Neural cell (in vitro differentiated cells): ENCODE measurements around the gene DPYD. TPM values are rescaled to one million over a fixed set of nuclear protein-coding genes. Genes with fewer than 3 reads are reported as not detected.

Source experiments
- H2AFZ ChIP-seq: fragments of 200-600, 300-800 bp; sonication (generic), shearing (Covaris generic); 2 replicates; pipeline ENCODE4 v1.6.0; 2014; ENCODE audit warnings: low read depth, mild to moderate bottlenecking, antibody characterized with exemption, low read length, moderate library complexity
- H3F3A ChIP-seq: fragments of 200-600 bp; shearing (Covaris generic); 2 replicates; pipeline ENCODE4 v1.6.1; 2016; ENCODE audit warnings: mild to moderate bottlenecking, moderate library complexity, mixed read lengths, antibody characterized with exemption, low read length; ENCODE audit not compliant: insufficient read depth, poor library complexity, severe bottlenecking
- H3K27ac ChIP-seq: fragments of 200-600, 300-800 bp; sonication (generic), shearing (Covaris generic); 2 replicates; pipeline ENCODE4 v1.5.1; 2014; ENCODE audit warnings: mild to moderate bottlenecking, low read length, moderate library complexity
- H3K27me3 ChIP-seq: fragments of 300-800, 200-600 bp; sonication (generic), shearing (Covaris generic); 2 replicates; pipeline ENCODE4 v1.6.0; 2014; ENCODE audit warnings: mild to moderate bottlenecking, low read depth, low read length, moderate library complexity; ENCODE audit not compliant: insufficient read depth
- H3K36me3 ChIP-seq: fragments of 300-800, 200-600 bp; sonication (generic), shearing (Covaris generic); 2 replicates; pipeline ENCODE4 v1.5.1; 2014; ENCODE audit warnings: mild to moderate bottlenecking, antibody characterized with exemption, low read length, moderate library complexity; ENCODE audit not compliant: insufficient read depth
- H3K4me2 ChIP-seq: fragments of 300-800, 200-600 bp; sonication (generic), shearing (Covaris generic); 2 replicates; pipeline ENCODE4 v1.6.0; 2014; ENCODE audit warnings: mild to moderate bottlenecking, low read length
- H3K4me3 ChIP-seq: fragments of 300-800, 200-600 bp; sonication (generic), shearing (Covaris generic); 2 replicates; pipeline ENCODE4 v1.5.1; 2014; ENCODE audit warnings: mild to moderate bottlenecking, low read length, moderate library complexity
- H3K79me2 ChIP-seq: fragments of 200-600 bp; shearing (Covaris generic); replicated peaks from 2 replicates; pipeline ENCODE4 v1.6.0; 2014; ENCODE audit warnings: mild to moderate bottlenecking, low read length, moderate library complexity; ENCODE audit not compliant: insufficient read depth
- H3K9ac ChIP-seq: fragments of 300-800, 200-600 bp; sonication (generic), shearing (Covaris generic); 2 replicates; pipeline ENCODE4 v1.6.1; 2016; ENCODE audit warnings: mild to moderate bottlenecking, low read length, mixed read lengths
- H3K9me2 ChIP-seq: fragments of 200-600 bp; shearing (Covaris generic); 2 replicates; pipeline ENCODE4 v1.6.1; 2016; ENCODE audit warnings: mild to moderate bottlenecking, low read length, mixed read lengths; ENCODE audit not compliant: insufficient read depth
- H3K9me3 ChIP-seq: fragments of 200-600, 300-800 bp; sonication (generic), shearing (Covaris generic); 2 replicates; pipeline ENCODE4 v1.6.1; 2016; ENCODE audit warnings: mild to moderate bottlenecking, mixed run types, low read length, moderate library complexity, mixed read lengths
- H4K20me1 ChIP-seq: fragments of 200-600 bp; shearing (Covaris generic); 2 replicates; pipeline ENCODE4 v1.6.1; 2016; ENCODE audit warnings: mild to moderate bottlenecking, mixed run types; ENCODE audit not compliant: insufficient read depth
- EP300 ChIP-seq: fragments of 450-650 bp; conservative IDR thresholded peaks from 2 replicates; pipeline ENCODE4 v1.6.1; 2014; ENCODE audit warnings: antibody characterized with exemption, mild to moderate bottlenecking, moderate library complexity; ENCODE audit not compliant: poor library complexity, severe bottlenecking
- EZH2 ChIP-seq: fragments of 200-600, 300-800 bp; shearing (Covaris generic), sonication (generic); IDR thresholded peaks from 2 replicates; pipeline ENCODE4 v1.6.1; 2014; ENCODE audit warnings: antibody characterized with exemption, low read length, borderline replicate concordance, mild to moderate bottlenecking; ENCODE audit not compliant: insufficient read depth, poor library complexity, severe bottlenecking
- MXI1 ChIP-seq: fragments of 450-650 bp; conservative IDR thresholded peaks from 2 replicates; pipeline ENCODE4 v1.6.1; 2014; ENCODE audit warnings: antibody characterized with exemption, mild to moderate bottlenecking; ENCODE audit not compliant: poor library complexity, severe bottlenecking
- POLR2AphosphoS5 ChIP-seq: IDR thresholded peaks from 2 replicates; pipeline ENCODE4 v1.6.1; 2012
- RAD21 ChIP-seq: fragments of 450-650 bp; conservative IDR thresholded peaks from 2 replicates; pipeline ENCODE4 v1.6.1; 2014; ENCODE audit warnings: antibody characterized with exemption, mild to moderate bottlenecking, moderate library complexity
- SMC3 ChIP-seq: fragments of 450-650 bp; conservative IDR thresholded peaks from 2 replicates; pipeline ENCODE4 v1.6.1; 2014; ENCODE audit warnings: antibody characterized with exemption, mild to moderate bottlenecking, moderate library complexity; ENCODE audit not compliant: poor library complexity
- TAF1 ChIP-seq: IDR thresholded peaks from 2 replicates; pipeline ENCODE4 v1.6.1; 2012; ENCODE audit warnings: low read depth
- polyA plus RNA-seq: library from polyadenylated mRNA; depleted of rRNA; stranded (reverse); fragments of >200 nt; gene quantifications from 2 replicates; pipeline ENCODE4 v1.2.3, GENCODE V29; 2014
- TF ChIP-seq, protein P1 (sequence below): fragments of 450-650 bp; IDR thresholded peaks from 2 replicates; pipeline ENCODE4 v1.5.1; 2014; ENCODE audit warnings: antibody characterized with exemption, mild to moderate bottlenecking, moderate library complexity; ENCODE audit not compliant: poor library complexity, severe bottlenecking
- TF ChIP-seq, protein P2 (sequence below): IDR thresholded peaks from 2 replicates; pipeline ENCODE4 v1.6.1; 2012; ENCODE audit warnings: borderline replicate concordance

DPYD gene
- polyA plus RNA-seq, 1 donor from 2014 or later = 6.7 TPM

DNA sequence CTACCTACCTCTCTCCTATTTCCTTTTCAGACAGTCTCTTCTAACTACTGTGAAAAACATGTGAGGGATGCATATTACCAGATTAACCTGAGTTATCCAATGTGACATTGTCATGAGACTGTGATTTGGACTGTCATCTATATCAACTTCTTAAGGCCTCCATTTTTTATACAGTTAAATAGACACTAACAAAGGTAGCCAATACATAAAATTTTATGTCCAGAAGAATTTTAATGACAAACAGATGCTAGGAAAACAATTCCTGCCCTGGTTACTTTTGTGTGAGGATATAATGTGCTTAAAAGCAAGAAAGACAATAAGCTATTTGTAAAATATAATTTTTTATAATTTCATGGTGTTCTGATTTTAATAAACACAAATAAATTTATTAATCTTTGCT, 136.2 kb downstream of the DPYD start:
- Histone ChIP-seq H3K4me2 (no peak overlapping the region), H3F3A (no peaks in the 10 kb centered on the region), H2AFZ (no peak overlapping the region), H4K20me1 (no peaks in the 10 kb centered on the region), H3K27ac (no peak overlapping the region), H3K9me3 (no peaks in the 10 kb centered on the region), H3K79me2 (no peaks in the 10 kb centered on the region), H3K4me3 (no peak overlapping the region), H3K9ac (no peak overlapping the region), H3K9me2 (no peaks in the 10 kb centered on the region), H3K27me3 (no peaks in the 10 kb centered on the region), H3K36me3 (no peaks in the 10 kb centered on the region)
- no peak for TF ChIP-seq POLR2AphosphoS5
- TF ChIP-seq RAD21 = no peak
- TF ChIP-seq MXI1 = no peak
- TF ChIP-seq SMC3 = no peak
- TF ChIP-seq EZH2 = no peak

DNA sequence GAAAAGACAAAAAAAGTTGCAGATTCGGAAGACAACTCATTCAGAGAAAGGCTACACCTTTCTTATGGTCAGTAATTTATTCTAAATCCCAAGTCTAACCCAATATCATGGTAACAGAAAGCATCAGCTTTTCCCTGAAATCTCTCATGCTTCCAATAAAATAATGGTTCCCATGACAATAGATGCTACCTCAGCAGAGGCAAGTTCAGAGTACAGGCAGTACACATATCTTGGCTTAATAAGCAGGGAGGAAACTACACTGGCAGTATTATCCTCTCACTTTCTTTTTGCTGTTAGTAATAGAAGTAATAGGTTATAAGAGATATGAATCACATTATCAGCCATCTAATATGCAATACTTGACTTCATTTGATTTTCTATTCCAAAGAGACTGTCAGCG, 137.1 kb downstream of the DPYD start:
- no peak overlapping the region for H3K4me3 ChIP-seq
- H3K27ac ChIP-seq = no peak overlapping the region
- no peaks in the 10 kb centered on the region for H3K9me2 ChIP-seq
- no peak for TF ChIP-seq EP300
- no peak for TF ChIP-seq POLR2AphosphoS5
- TF ChIP-seq, protein P1, sequence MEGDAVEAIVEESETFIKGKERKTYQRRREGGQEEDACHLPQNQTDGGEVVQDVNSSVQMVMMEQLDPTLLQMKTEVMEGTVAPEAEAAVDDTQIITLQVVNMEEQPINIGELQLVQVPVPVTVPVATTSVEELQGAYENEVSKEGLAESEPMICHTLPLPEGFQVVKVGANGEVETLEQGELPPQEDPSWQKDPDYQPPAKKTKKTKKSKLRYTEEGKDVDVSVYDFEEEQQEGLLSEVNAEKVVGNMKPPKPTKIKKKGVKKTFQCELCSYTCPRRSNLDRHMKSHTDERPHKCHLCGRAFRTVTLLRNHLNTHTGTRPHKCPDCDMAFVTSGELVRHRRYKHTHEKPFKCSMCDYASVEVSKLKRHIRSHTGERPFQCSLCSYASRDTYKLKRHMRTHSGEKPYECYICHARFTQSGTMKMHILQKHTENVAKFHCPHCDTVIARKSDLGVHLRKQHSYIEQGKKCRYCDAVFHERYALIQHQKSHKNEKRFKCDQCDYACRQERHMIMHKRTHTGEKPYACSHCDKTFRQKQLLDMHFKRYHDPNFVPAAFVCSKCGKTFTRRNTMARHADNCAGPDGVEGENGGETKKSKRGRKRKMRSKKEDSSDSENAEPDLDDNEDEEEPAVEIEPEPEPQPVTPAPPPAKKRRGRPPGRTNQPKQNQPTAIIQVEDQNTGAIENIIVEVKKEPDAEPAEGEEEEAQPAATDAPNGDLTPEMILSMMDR = no peak
- TF ChIP-seq SMC3 = no peak
- TF ChIP-seq RAD21 = no peak
- no peak for TF ChIP-seq TAF1
- TF ChIP-seq, protein P2, sequence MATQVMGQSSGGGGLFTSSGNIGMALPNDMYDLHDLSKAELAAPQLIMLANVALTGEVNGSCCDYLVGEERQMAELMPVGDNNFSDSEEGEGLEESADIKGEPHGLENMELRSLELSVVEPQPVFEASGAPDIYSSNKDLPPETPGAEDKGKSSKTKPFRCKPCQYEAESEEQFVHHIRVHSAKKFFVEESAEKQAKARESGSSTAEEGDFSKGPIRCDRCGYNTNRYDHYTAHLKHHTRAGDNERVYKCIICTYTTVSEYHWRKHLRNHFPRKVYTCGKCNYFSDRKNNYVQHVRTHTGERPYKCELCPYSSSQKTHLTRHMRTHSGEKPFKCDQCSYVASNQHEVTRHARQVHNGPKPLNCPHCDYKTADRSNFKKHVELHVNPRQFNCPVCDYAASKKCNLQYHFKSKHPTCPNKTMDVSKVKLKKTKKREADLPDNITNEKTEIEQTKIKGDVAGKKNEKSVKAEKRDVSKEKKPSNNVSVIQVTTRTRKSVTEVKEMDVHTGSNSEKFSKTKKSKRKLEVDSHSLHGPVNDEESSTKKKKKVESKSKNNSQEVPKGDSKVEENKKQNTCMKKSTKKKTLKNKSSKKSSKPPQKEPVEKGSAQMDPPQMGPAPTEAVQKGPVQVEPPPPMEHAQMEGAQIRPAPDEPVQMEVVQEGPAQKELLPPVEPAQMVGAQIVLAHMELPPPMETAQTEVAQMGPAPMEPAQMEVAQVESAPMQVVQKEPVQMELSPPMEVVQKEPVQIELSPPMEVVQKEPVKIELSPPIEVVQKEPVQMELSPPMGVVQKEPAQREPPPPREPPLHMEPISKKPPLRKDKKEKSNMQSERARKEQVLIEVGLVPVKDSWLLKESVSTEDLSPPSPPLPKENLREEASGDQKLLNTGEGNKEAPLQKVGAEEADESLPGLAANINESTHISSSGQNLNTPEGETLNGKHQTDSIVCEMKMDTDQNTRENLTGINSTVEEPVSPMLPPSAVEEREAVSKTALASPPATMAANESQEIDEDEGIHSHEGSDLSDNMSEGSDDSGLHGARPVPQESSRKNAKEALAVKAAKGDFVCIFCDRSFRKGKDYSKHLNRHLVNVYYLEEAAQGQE = no peak
- TF ChIP-seq MXI1 = no peak
- TF ChIP-seq EZH2 = no peak
- no peaks in the 10 kb centered on the region for H3K27me3 ChIP-seq
- H3K4me2 ChIP-seq = no peak overlapping the region
- H3K9me3 ChIP-seq = no peaks in the 10 kb centered on the region
- H3K36me3 ChIP-seq = no peaks in the 10 kb centered on the region
- H4K20me1 ChIP-seq = no peaks in the 10 kb centered on the region
- H2AFZ ChIP-seq = no peak overlapping the region
- H3F3A ChIP-seq = no peaks in the 10 kb centered on the region
- no peaks in the 10 kb centered on the region for H3K79me2 ChIP-seq
- no peak overlapping the region for H3K9ac ChIP-seq

DNA sequence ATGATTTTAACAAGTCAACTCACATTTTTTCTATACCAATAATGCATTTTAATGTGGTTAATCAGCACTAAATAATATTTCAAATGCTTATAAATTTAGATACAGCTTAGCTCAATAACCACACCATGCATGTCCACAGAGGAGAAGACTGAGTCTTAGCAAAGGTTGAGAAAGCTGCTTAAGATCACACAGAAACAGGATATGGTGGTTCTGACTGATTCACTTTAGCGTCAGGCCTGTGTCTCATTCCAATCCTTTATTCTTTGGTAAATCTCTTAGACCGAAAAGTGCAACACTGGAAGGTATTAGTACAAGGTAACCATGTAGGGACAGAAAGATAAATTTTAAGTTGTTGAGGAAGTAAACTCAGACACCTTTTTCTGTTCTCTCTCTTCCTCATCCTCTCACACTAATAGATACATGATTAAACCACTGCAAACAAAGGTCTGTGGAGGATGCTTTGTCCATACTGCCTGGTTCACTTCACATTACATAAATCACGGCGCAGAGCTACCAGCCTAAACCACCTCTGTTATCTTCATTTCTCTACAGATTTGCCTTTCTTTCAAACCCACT, 139.0 kb downstream of the DPYD start:
- no peak overlapping the region for H3K4me3 ChIP-seq
- no peaks in the 10 kb centered on the region for H3F3A ChIP-seq
- H3K9me3 ChIP-seq = no peaks in the 10 kb centered on the region
- no peaks in the 10 kb centered on the region for H3K9me2 ChIP-seq
- TF ChIP-seq SMC3 = no peak
- no peak for TF ChIP-seq EZH2
- TF ChIP-seq EP300 = no peak
- TF ChIP-seq MXI1 = no peak
- TF ChIP-seq, protein P1 = no peak
- TF ChIP-seq, protein P2 = no peak
- no peak for TF ChIP-seq TAF1
- no peak for TF ChIP-seq RAD21
- no peak for TF ChIP-seq POLR2AphosphoS5
- no peaks in the 10 kb centered on the region for H3K27me3 ChIP-seq
- H3K27ac ChIP-seq = no peak overlapping the region
- H3K36me3 ChIP-seq = no peaks in the 10 kb centered on the region
- H3K79me2 ChIP-seq = no peaks in the 10 kb centered on the region
- no peak overlapping the region for H2AFZ ChIP-seq
- H3K9ac ChIP-seq = no peak overlapping the region
- no peak overlapping the region for H3K4me2 ChIP-seq
- H4K20me1 ChIP-seq = no peaks in the 10 kb centered on the region
